NOMO-1 treated with DMSO at 0.1 percent for 48 hours (cell line): ENCODE measurements around the gene LIMS4.
"Not testable (repeated sequence)": the region's sequence is repeated elsewhere in the genome, so short reads cannot be mapped to it uniquely, and the experiment has no call there.

Experiments used
- DNase-seq: peaks from one replicate; lab custom pipeline; 2025; ENCODE audit not compliant: unreplicated experiment; lab: John Stamatoyannopoulos, UW

LIMS4 gene

GRCh38 chr2:110472171-110473058, at the start of gene LIMS4:
Gene LIMS4 (minus strand): TSS chr2:110472816. CDS start chr2:110472778, 38 bp downstream.
- not testable (repeated sequence) for DNase-seq

GRCh38 chr2:110499755-110500377, 27.2 kb upstream of the LIMS4 start:
- DNase-seq: not testable (repeated sequence)

DNA sequence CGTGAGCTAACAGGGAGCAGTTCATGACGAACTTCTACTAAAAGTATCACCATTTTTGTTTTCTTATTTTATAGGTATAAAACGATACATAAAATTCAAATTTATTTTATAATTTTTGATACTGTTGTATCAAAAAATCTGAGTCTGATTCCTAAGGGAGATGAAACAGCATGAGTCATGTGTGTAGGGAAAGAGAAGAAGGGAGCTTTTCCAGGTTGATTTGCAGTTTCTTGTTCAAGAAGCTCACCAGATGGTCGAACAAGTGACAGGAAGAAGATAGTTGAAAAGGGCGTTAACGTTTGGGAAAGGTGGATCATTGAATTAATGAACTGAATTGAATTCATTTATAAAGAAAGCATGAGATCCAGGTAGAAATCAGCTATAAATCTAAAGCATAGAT, 23.4 kb upstream of the LIMS4 start:
- DNase-seq: not testable (repeated sequence)

DNA sequence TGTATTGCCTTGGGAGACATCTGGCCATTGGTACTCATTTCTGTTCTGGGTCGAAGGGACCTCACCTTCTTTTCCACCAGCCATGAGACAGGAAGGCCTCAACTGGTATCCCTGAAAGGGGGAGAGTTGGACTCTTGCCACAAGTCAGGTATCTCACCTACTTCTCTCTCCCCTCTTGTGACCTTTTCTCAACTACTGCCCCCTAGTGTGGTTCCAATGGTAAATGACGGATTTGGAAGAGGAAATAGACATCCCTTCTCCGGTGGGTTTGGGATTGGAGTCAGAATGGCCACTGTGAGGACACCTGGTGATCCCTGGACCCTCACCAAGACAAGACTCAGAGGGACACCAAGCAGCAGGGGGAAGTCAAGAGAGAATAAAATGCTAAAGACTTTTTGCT, 21.9 kb upstream of the LIMS4 start:
- DNase-seq: not testable (repeated sequence)

DNA sequence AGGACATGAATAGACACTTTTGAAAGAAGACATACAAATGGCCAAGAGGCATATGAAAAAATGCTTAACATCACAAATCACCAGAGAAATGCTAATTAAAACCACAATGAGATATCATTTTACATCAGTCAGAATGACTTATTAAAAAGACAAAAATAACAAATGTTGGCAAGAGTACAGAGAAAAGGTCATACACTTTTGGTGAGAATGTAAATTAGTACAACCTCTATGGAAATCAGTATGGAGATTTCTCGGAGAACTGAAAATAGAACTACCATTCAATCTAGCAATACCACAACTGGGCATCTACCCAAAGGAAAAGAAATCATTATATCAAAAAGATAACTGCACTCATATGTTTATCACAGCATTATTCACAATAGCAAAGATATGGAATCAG, 16.4 kb upstream of the LIMS4 start:
- not testable (repeated sequence) for DNase-seq

GRCh38 chr2:110482697-110483096, 10.1 kb upstream of the LIMS4 start:
- DNase-seq: not testable (repeated sequence)

DNA sequence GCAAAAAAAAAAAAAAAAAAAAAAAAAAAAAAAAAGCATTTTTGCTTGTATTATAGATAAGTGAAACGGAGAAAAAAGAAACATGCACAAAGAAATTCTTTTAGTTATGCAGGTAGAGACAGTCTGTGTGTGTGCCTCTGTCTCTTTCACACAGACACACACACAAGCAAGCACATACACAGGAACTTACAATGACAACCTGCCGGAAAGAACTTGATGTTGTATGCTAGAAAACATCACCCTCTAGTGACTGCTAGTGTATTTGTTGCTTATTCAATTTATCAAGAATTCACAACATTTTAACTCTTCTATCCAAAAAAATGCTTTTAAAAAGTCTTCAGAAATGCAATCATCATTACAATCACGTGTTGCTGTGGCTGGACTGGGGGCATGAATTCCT, 8.6 kb upstream of the LIMS4 start:
- not testable (repeated sequence) for DNase-seq

DNA sequence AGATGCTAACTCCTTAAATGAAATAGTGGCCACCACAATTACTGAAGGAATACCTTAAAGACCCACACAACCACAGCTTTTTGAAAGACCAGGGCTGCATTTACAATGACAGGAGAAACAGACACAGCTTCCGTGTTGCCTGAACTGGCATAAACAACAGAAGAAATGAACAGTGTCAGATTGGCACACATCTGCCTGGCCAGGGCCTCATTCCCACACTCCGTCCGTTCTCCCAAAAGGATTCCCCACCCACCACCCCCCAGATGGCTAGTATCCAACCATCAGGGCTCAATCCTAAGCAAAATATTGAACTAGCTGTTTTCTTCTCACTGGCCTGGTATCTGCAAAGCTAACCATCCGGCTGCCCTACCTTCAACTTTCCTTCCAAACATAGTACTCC, 7.5 kb upstream of the LIMS4 start:
- not testable (repeated sequence) for DNase-seq

- DNase-seq: not testable (repeated sequence)
Observed at GRCh38 chr2:110477370-110477769, 4.8 kb upstream of the LIMS4 start.

GRCh38 chr2:110476952-110477351, 4.3 kb upstream of the LIMS4 start:
- not testable (repeated sequence) for DNase-seq

DNA sequence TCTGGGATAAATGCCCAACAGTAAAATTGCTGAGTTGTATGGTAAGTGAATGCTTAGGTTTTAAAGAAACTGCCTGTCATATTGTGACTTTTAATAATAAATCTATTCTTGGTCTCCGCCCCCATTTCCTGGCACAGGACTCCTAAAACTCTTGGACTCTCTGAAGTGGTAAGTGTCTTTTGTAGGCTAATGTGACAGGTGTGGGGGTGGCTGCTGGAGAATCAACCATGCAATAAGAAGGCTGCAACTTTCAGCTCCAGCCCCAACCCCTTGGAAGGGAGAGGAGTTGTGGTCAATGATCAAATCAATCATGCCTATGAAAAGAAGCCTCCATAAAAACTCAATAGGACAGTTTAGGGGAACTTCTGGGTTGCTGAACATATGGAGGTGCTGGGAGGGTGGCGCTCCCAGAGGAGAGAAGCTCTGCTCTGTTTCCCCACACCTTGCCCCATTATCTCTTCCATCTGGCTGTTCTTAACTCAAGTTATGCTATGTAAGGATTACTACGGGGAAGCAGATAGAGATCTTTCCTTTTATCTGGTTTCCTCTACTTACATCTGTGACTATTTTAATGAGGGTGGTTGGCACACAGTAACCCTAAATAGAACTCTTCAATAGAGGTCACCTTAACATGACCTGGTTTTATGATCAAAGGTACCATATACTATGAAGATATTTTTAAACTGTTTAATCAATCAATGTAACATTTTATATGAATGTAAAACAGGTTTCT, 3.2 kb upstream of the LIMS4 start:
- not testable (repeated sequence) for DNase-seq

- not testable (repeated sequence) for DNase-seq
Observed at GRCh38 chr2:110474898-110475297, 2.3 kb upstream of the LIMS4 start.

- DNase-seq: not testable (repeated sequence)
Observed at GRCh38 chr2:110473059-110473358, 393 bp upstream of the LIMS4 start.

DNA sequence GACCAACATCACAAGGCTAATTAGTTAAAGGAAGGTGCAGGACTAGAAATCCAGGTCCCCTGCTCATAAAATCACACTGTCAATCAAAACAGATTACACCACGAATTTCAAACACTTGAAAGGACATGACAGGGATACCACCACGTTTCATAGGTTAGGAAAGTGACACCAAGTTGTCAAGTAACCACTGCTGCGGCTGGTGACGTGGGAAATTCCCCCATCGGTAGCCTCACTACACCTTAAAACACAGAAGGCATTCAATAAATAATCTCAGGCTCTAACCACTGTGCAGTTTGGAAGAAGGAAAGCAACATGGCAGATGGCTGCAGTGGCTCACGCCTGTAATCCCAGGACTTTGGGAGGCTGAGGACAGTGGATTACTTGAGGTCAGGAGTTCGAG, 3.7 kb downstream of the LIMS4 start:
- not testable (repeated sequence) for DNase-seq

DNA sequence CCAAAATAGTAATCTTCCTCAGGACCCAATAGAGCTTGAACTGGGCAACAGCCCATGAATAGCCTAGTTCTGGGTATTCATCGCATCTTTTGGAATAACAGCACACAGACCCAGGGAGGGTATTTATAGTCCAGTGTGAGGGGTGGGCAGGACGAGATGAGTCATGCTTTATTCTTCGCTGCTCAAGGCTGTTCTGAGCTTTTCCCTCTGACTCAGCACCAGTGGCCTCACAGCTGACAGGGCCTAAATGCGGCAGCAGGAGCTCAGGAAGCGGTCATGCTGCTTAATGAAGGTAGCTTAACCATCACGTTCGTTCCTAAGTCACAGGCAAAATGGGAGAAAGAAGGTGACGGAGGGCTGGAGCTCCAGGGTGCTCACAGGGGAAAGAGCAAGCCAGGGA, 7.3 kb downstream of the LIMS4 start:
- not testable (repeated sequence) for DNase-seq

GRCh38 chr2:110462458-110462857, 10.2 kb downstream of the LIMS4 start:
- DNase-seq: not testable (repeated sequence)

- not testable (repeated sequence) for DNase-seq
Observed at GRCh38 chr2:110460318-110460717, 12.3 kb downstream of the LIMS4 start.

GRCh38 chr2:110457214-110457590, 15.4 kb downstream of the LIMS4 start:
- not testable (repeated sequence) for DNase-seq

- not testable (repeated sequence) for DNase-seq
Observed at GRCh38 chr2:110456291-110457213, 16.1 kb downstream of the LIMS4 start.

GRCh38 chr2:110455080-110455670, 17.4 kb downstream of the LIMS4 start:
- DNase-seq: not testable (repeated sequence)
